GM18909 (cell line): ENCODE data around the gene RBCK1.
"Not testable (repeated sequence)": the region's sequence is repeated elsewhere in the genome, so short reads cannot be mapped to it uniquely, and the experiment has no call there.

Experiments
- ATAC-seq: cut with Tn5 transposase; IDR thresholded peaks from one replicate; pipeline ENCODE4 v1.9.1; 2021; ENCODE audit warnings: mild to moderate bottlenecking; ENCODE audit not compliant: unreplicated experiment, poor library complexity

The RBCK1 gene

DNA sequence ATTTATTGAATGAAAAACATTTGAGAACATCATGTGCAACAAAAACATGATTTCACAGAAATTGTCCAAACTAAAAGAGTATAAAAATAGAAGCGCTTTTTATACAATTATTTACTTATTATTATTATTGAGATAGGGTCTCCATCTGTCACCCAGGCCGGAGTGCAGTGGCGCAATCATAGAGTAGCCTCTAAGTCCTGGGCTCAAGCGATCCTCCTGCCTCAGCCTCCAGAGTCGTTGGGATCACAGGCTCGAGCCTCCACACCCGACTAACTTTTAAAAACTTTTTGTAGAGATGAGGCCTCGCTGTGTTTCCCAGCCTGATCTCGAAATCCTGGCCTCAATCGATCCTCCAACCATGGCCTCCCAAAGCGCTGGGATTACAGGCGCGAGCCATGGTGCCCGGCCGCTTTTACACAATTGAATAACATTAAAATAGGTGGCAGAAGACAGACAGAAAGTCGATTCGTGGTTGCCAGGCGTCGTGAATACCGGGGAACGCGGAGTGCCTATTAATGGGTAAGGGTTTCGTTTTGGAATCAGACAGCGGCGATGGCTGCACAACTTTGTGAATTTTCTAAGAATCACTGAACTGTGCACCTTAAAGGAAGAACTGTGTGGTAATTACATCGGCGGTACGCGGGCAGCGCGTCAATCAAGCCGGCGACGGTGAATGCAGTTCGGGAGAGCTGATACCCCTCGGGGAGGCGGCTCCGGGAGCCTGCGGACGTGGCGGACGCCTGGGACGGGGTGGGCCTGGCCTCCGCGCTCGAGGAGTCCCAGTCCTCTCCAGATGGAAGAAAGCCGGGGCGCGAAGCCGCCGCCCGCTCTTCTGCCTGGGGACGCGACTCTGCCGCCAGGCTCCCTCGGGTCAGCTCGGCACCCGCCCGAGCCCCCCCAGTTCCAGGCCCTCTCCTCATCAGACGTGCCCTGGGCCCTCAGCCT is 53.4 kb downstream of the RBCK1 start:
- ATAC-seq = peak; percentile 44

- ATAC-seq = peak; percentile 95
These were observed 54.3 kb downstream of the RBCK1 start, which contains the start of gene TBC1D20 for GRCh38 chr20:462199-462991. TBC1D20 (minus strand) TSS chr20:462533; CDS start chr20:462405, 128 bp downstream.

GRCh38 chr20:467755-468154 is 59.7 kb downstream of the RBCK1 start:
- no peak for ATAC-seq

GRCh38 chr20:469746-470490 is 61.8 kb downstream of the RBCK1 start:
- no peak for ATAC-seq

DNA sequence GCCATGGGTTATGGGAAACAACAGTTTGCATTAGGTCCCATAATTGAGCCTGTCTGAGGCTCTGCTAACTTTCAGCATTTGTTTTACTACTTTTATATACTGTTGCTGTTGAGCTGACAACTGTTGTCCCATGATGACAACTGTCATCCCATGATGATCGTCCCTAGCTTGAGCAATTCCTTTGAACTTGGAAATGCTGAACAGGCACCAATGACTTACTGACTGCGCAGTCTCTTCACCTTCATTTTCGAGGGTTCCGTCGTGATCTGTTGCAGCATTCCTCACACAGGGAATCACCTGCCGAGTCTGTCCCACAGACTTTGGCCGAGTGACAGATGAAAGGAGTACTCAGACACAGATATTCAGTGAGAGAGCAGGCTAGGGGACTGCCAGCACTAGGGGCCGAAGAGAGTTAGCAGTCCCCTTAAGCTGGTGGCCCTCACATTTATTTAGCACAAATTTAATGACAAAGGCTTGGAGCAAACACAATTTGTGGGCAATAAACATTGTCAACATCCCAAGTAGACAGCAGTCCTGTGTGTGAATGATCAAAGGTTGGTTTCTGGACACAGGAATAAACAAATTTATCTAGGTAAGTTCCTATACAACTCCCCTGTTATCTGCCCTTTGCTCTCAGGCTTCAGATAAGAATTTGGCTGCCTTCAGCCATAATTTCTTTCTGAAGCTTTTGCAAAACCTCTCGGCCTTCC is 64.2 kb downstream of the RBCK1 start:
- ATAC-seq = no peak

GRCh38 chr20:472889-473292 is 64.8 kb downstream of the RBCK1 start:
- no peak for ATAC-seq

GRCh38 chr20:474581-474980 is 66.5 kb downstream of the RBCK1 start:
- no peak for ATAC-seq

GRCh38 chr20:475463-476357 is 67.6 kb downstream of the RBCK1 start:
- no peak for ATAC-seq

GRCh38 chr20:476561-477249 is 68.6 kb downstream of the RBCK1 start:
- not testable (repeated sequence) for ATAC-seq

GRCh38 chr20:478010-478948 is 70.2 kb downstream of the RBCK1 start:
- ATAC-seq = no peak

DNA sequence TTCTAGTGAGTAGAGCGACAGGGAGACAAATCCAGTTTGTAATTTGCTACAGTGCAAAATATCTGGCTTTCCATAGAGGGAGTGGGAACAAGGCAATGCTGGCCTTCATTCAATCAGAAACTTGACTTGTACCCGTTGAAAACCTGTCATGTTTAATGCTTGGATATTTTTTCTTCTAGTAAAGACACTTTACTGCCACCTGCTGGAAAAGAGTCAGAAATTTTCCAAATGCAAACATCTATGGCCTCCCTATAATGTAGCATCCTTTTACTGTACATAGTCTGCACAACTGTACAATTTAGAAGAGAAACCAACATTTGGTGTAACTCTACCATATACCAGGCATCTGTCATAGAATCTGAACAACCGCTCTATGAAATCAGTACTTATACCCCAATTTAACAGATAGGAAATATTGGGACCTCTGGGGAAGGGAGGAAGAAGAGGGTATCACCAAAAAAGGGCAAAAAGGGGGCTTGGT is 70.9 kb downstream of the RBCK1 start:
- ATAC-seq = no peak

DNA sequence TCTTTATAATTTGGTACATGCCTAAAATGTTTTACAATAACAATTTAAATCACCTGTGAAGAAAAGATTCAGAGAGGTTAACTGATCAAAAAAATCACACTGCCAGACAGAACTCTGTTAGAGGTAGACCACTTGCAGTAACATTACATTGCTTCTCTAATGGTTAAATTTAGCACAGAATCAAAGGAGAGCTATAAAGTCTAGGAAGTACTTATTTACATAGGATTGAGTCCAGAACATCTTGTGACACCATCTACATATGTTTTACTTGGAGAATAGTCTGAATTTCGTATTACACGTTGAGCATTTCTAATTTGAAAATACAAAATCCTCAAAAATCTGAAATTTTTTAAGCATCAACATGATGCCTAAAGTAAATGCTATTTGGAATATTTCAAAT is 71.4 kb downstream of the RBCK1 start:
- ATAC-seq = no peak

DNA sequence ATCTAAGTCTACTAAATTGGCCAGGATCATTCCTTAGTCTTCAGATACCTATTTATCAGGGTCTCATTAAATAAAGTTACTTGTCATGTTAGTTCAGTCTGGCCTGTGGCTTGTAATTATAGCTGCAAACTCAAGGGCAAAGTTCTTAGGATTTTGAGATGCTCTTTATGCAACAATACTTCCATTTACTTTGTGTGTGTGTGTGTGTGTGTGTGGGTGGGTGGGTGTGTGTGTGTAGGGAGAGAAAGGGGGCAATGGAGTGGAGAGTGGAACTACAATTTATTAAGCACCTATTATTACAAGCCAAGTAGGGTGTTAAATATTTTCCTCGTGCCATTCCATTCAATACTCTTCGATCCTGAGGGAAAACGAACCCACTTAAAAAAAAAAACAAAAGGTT is 71.9 kb downstream of the RBCK1 start:
- no peak for ATAC-seq

GRCh38 chr20:481167-481566 is 73.1 kb downstream of the RBCK1 start:
- no peak for ATAC-seq
